Renal pelvis (tissue), 4 donors: ENCODE measurements around the gene RNF150. TPM values are rescaled to one million over a fixed set of nuclear protein-coding genes. Genes with fewer than 3 reads are reported as not detected.
"Not testable (repeated sequence)": the region's sequence is repeated elsewhere in the genome, so short reads cannot be mapped to it uniquely, and the experiment has no call there.

Experiments
- DNase-seq: peaks from one replicate; pipeline ENCODE4 v3.0.0-alpha.2; 2013
- polyA plus RNA-seq, 3 donors: library from polyadenylated mRNA; unstranded; fragments of 120-200 nt; gene quantifications; one replicate each; pipeline ENCODE4 v1.2.1, GENCODE V29; 2013; ENCODE audit not compliant: insufficient read length in 3 of 3

Gene RNF150
- polyA plus RNA-seq, 3 donors: 25.6 to 26.8 (median 25.9) TPM

GRCh38 chr4:140829825-140830224 is 303.4 kb downstream of the RNF150 start:
- no peak for DNase-seq

DNA sequence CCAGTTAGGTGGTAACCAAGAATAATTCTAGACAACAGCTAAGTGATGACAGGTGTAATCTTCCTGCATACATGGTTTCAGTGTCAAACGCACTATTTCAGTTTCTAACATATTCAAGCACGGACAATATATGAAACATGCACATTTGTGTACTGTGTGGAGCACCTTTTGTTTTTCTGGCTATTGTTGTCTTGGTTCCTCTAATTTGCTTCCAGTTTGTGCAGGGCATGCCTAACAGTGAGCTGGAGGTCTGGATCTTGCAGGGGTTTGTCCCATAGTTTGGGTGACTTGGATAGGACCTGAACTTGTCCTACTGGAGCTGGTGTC is 306.6 kb downstream of the RNF150 start:
- no peak for DNase-seq

DNA sequence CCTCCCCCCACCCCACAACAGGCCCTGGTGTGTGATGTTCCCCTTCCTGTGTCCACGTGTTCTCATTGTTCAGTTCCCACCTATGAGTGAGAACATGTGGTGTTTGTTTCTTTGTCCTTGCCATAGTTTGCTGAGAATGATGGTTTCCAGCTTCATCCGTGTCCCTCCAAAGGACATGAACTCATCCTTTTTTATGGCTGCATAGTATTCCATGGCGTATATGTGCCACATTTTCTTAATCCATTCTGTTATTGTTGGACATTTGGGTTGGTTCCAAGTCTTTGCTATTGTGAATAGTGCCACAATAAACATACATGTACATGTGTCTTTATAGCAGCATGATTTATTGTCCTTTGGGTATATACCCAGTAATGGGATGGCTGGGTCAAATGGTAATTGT is 312.7 kb downstream of the RNF150 start:
- DNase-seq: not testable (repeated sequence)

- no peak for DNase-seq
Observed at GRCh38 chr4:140819610-140820009, 313.7 kb downstream of the RNF150 start.

GRCh38 chr4:140818433-140818832 is 314.8 kb downstream of the RNF150 start:
- no peak for DNase-seq

- DNase-seq: no peak
Observed at GRCh38 chr4:140816806-140817510, 316.3 kb downstream of the RNF150 start.

DNA sequence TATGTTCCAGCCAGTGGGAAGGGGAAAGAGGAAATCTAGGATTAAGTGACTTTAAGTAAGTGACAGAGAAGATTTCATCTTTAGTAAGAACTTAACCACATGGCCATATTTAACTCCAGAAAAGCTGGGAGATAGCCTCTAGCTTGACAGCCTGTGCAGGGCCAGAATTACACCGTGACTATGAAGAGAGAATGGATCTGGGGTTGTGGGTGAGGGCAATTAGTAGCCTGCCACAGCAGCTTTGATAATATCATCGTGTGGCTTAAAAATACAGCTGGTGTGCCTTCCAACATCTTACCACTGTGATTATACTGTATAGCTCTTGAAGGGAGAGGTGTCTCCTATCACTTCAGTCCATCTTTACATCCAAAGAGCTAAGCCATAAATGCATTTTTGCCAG is 319.5 kb downstream of the RNF150 start:
- no peak for DNase-seq

DNA sequence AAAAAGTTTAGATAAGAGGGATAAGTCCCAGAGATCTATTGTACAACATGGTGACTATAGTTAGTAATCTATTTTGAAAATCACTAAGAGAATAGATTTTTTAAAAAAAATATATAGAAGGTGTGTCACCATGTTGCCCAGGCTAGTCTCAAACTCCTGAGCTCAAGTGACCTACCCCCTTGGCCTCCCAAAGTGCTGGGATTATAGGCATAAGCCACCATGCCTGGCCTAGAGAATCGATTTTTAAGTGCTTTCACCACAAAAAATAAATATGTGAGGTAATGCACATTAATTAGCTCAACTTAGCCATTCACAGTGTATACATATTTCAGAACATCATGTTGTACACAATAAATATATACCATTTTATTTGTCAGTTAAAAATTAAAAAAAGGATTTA is 320.4 kb downstream of the RNF150 start:
- DNase-seq: no peak

GRCh38 chr4:140811429-140811828 is 321.8 kb downstream of the RNF150 start:
- no peak for DNase-seq

DNA sequence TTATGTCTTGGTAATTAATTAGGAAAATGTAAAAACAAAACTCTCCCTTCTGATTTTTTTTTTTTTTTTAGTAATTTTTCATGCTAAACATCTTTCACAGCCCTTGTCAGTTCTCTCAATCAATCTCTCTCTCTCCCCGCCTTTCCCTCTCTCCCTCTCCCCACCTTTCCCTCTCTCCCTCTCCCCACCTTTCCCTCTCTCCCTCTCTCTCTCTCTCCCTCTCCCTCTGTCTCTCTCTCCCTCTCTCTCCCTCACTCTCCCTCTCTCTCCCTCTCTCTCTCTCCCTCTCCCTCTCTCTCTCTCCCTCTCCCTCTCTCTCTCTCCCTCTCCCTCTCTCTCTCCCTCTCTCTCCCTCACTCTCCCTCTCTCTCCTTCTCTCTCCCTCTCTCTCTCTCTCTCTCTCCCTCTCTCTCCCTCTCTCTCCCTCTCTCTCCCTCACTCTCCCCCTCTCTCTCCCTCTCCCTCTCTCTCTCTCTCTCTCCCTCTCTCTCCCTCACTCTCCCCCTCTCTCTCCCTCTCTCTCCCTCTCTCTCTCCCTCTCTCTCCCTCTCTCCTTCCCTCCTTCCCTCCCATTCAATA is 322.6 kb downstream of the RNF150 start:
- DNase-seq: not testable (repeated sequence)

Other genes starting within 250 kb of the RNF150 start
- 10 to 100 TPM; 57.6 to 60.1 (median 59.8) TPM for gene ZNF330, start 87.4 kb upstream of the RNF150 start, polyA plus RNA-seq